ENCODE data around the gene TTF2. TPM values are rescaled to one million over a fixed set of nuclear protein-coding genes. Genes with fewer than 3 reads are reported as not detected.

The TTF2 gene
- total and polyA plus RNA-seq, 9 of the 15 experiments (the other 6 are each of a cell fraction or from before 2014, with no cell fraction given): 9.4 to 71.1 (median 42.1) TPM

DNA sequence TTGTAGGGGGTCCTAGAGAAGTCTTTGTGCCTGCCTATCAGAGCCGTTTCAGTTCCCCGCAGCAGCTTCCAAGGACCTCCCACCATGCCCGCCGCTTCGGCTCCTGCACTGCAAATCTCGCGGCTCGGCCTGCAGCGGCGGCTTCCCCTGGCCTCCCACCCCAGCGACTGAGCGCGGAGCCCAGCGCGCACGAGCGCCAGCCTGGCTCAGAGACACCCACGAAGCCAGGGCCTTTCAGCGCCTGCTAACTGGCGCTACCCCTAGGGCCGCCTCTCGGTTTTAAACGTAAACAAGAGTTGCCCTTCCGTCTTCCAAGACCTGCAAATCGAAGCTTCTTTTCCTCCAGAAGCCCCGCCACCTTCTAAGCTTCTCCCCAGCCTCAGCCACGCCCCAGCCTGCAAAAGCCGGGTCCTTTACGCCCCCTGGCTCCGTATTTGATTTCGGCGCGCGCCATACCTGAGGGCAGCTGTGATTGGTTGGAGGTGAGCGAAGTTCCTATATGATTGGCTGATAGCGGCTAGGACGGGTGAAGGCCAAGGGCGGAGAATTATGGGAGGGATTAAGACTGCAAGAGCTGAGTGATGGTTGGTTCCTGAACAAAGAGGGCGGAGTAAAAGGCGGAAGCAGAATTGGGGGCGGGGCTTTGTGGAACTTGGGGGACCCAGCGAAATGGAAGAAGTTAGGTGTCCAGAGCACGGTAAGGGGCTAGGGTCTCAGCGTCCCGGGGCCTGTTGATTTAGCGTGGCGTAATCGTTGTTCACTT, at the start of gene TTF2 (continued):
- TF ChIP-seq, protein P1, sequence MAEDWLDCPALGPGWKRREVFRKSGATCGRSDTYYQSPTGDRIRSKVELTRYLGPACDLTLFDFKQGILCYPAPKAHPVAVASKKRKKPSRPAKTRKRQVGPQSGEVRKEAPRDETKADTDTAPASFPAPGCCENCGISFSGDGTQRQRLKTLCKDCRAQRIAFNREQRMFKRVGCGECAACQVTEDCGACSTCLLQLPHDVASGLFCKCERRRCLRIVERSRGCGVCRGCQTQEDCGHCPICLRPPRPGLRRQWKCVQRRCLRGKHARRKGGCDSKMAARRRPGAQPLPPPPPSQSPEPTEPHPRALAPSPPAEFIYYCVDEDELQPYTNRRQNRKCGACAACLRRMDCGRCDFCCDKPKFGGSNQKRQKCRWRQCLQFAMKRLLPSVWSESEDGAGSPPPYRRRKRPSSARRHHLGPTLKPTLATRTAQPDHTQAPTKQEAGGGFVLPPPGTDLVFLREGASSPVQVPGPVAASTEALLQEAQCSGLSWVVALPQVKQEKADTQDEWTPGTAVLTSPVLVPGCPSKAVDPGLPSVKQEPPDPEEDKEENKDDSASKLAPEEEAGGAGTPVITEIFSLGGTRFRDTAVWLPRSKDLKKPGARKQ (CRISPR knock-in tag; IDR thresholded peaks at IDR 0.05): no peak
- TF ChIP-seq LEF1 (IDR thresholded peaks at IDR 0.05): peak; percentile 38; the same call in 1 of the 2 replicates
- no peak for TF ChIP-seq XRCC3 (IDR thresholded peaks at IDR 0.05)
- TF ChIP-seq JUNB (CRISPR knock-in tag; conservative IDR thresholded peaks at IDR 0.05): no peak
- TF ChIP-seq KAT8 (IDR thresholded peaks at IDR 0.05; ENCODE audit: low read depth): no peak
- TF ChIP-seq ATF1 (CRISPR knock-in tag; IDR thresholded peaks at IDR 0.05): no peak
- TF ChIP-seq ATF1 (tag; IDR thresholded peaks at IDR 0.05): peak; percentile 90
- TF ChIP-seq NRF1 (conservative IDR thresholded peaks at IDR 0.05 in 1 of 2, IDR thresholded peaks at IDR 0.05 in 1 of 2): peak in 1 of 2 experiments; percentile 66
- TF ChIP-seq, protein P2, sequence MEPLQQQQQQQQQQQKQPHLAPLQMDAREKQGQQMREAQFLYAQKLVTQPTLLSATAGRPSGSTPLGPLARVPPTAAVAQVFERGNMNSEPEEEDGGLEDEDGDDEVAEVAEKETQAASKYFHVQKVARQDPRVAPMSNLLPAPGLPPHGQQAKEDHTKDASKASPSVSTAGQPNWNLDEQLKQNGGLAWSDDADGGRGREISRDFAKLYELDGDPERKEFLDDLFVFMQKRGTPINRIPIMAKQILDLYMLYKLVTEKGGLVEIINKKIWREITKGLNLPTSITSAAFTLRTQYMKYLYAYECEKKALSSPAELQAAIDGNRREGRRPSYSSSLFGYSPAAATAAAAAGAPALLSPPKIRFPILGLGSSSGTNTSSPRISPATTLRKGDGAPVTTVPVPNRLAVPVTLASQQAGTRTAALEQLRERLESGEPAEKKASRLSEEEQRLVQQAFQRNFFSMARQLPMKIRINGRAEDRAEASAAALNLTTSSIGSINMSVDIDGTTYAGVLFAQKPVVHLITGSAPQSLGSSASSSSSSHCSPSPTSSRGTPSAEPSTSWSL (CRISPR knock-in tag; IDR thresholded peaks at IDR 0.05; ENCODE audit: borderline replicate concordance): no peak
- TF ChIP-seq DMBX1 (CRISPR knock-in tag; IDR thresholded peaks at IDR 0.05; ENCODE audit: borderline replicate concordance): peak; percentile 70; the same call in 1 of the 2 replicates
- peak in 1 of 2 experiments; percentile 40; a peak in 3 of 4 replicates for TF ChIP-seq RCOR1 (IDR thresholded peaks at IDR 0.05; ENCODE audit: borderline replicate concordance in 1 of 2, low read depth in 2 of 2, low read length in 2 of 2)
- TF ChIP-seq BMI1 (IDR thresholded peaks at IDR 0.05; ENCODE audit: low read length): no peak
- no peak for TF ChIP-seq PHB (CRISPR knock-in tag; IDR thresholded peaks at IDR 0.05)
- TF ChIP-seq, protein P3, sequence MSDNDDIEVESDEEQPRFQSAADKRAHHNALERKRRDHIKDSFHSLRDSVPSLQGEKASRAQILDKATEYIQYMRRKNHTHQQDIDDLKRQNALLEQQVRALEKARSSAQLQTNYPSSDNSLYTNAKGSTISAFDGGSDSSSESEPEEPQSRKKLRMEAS (CRISPR knock-in tag; IDR thresholded peaks at IDR 0.05): peak; percentile 68
- TF ChIP-seq SPI1 (IDR thresholded peaks at IDR 0.05; ENCODE audit: borderline replicate concordance, low read depth, low read length): 0 out of 2 replicates have a peak, but pooled peaks have one; percentile 10
- no peak for TF ChIP-seq ZNF140 (CRISPR knock-in tag; IDR thresholded peaks at IDR 0.05)
- TF ChIP-seq FUS (optimal IDR thresholded peaks at IDR 0.05; ENCODE audit: low read depth, low read length): no peak
- TF ChIP-seq NONO (IDR thresholded peaks at IDR 0.05; ENCODE audit: low read depth in 2 of 2, low read length in 1 of 2): peak in 1 of 2 experiments; percentile 68; a peak in 3 of 4 replicates
- TF ChIP-seq SAFB (IDR thresholded peaks at IDR 0.05; ENCODE audit: borderline replicate concordance, low read depth, low read length): peak; percentile 34; the same call in 1 of the 2 replicates
- TF ChIP-seq GTF2E2 (tag; IDR thresholded peaks at IDR 0.05): peak; percentile 80; the same call in 1 of the 2 replicates
- TF ChIP-seq ZNF436 (CRISPR knock-in tag; IDR thresholded peaks at IDR 0.05): no peak
- TF ChIP-seq, protein P4, sequence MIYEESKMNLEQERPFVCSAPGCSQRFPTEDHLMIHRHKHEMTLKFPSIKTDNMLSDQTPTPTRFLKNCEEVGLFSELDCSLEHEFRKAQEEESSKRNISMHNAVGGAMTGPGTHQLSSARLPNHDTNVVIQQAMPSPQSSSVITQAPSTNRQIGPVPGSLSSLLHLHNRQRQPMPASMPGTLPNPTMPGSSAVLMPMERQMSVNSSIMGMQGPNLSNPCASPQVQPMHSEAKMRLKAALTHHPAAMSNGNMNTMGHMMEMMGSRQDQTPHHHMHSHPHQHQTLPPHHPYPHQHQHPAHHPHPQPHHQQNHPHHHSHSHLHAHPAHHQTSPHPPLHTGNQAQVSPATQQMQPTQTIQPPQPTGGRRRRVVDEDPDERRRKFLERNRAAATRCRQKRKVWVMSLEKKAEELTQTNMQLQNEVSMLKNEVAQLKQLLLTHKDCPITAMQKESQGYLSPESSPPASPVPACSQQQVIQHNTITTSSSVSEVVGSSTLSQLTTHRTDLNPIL (CRISPR knock-in tag; IDR thresholded peaks at IDR 0.05): no peak
- TF ChIP-seq, protein P5, sequence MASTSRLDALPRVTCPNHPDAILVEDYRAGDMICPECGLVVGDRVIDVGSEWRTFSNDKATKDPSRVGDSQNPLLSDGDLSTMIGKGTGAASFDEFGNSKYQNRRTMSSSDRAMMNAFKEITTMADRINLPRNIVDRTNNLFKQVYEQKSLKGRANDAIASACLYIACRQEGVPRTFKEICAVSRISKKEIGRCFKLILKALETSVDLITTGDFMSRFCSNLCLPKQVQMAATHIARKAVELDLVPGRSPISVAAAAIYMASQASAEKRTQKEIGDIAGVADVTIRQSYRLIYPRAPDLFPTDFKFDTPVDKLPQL (IDR thresholded peaks at IDR 0.05; ENCODE audit: extremely low read depth, insufficient read length): no peak

Measured in K562 (cell line).